Fibroblast of skin of right biceps (primary cell): ENCODE data around the gene BCAP31.

Experiments used
- DNase-seq: peaks from one replicate; pipeline ENCODE4 v3.0.0-alpha.2; 2013

The BCAP31 gene

GRCh38 chrX:153671589-153672530, 52.3 kb downstream of the BCAP31 start:
- no peak for DNase-seq

- no peak for DNase-seq
These were observed 53.2 kb downstream of the BCAP31 start for GRCh38 chrX:153670748-153671588.

GRCh38 chrX:153669901-153670731, 54.1 kb downstream of the BCAP31 start:
- no peak for DNase-seq

- DNase-seq: no peak
These were observed 54.9 kb downstream of the BCAP31 start for GRCh38 chrX:153669174-153669890.

- DNase-seq: no peak
These were observed 55.6 kb downstream of the BCAP31 start for GRCh38 chrX:153668423-153669173.

GRCh38 chrX:153667956-153668396, 56.2 kb downstream of the BCAP31 start:
- peak; percentile 67 for DNase-seq

GRCh38 chrX:153667281-153667955, 56.8 kb downstream of the BCAP31 start:
- DNase-seq: no peak

GRCh38 chrX:153665726-153666306, 58.4 kb downstream of the BCAP31 start:
- no peak for DNase-seq

- DNase-seq: peak; percentile 20
These were observed 61.9 kb downstream of the BCAP31 start for GRCh38 chrX:153662266-153662665.

- no peak for DNase-seq
These were observed 64.9 kb downstream of the BCAP31 start for GRCh38 chrX:153659268-153659667.

GRCh38 chrX:153657161-153657560, 67.0 kb downstream of the BCAP31 start:
- no peak for DNase-seq

GRCh38 chrX:153653556-153653955, 70.6 kb downstream of the BCAP31 start:
- no peak for DNase-seq

- DNase-seq: no peak
These were observed 72.6 kb downstream of the BCAP31 start for GRCh38 chrX:153651540-153652079.

- DNase-seq: no peak
These were observed 73.2 kb downstream of the BCAP31 start for GRCh38 chrX:153650959-153651358.
